Retina (tissue), 1 donor: ENCODE results near the gene CORT.
A peak's percentile ranks its signal among the peaks of the same experiment; 100 is the strongest.
"Not testable (repeated sequence)": the region's sequence is repeated elsewhere in the genome, so short reads cannot be mapped to it uniquely, and the experiment has no call there.

Source experiments
- DNase-seq: peaks from one replicate; pipeline ENCODE4 v3.0.0-alpha.2; 2016

CORT gene

GRCh38 chr1:10440305-10440704, 9.5 kb upstream of the CORT start:
- DNase-seq, result no peak

- no peak for DNase-seq
These were observed 9.0 kb upstream of the CORT start for GRCh38 chr1:10440794-10441193.

- no peak for DNase-seq
These were observed 5.6 kb upstream of the CORT start for GRCh38 chr1:10444248-10444647.

- no peak for DNase-seq
These were observed 4.9 kb upstream of the CORT start for GRCh38 chr1:10444795-10445397.

GRCh38 chr1:10446790-10447422, 2.9 kb upstream of the CORT start:
- DNase-seq, result no peak

GRCh38 chr1:10450156-10450814, 454 bp downstream of the CORT start:
- DNase-seq, result no peak

GRCh38 chr1:10450836-10451235, 1.0 kb downstream of the CORT start:
- DNase-seq, result no peak

GRCh38 chr1:10451287-10451686, 1.5 kb downstream of the CORT start:
- peak; percentile 20 for DNase-seq

- no peak for DNase-seq
These were observed 6.2 kb downstream of the CORT start for GRCh38 chr1:10456048-10456447.

- no peak for DNase-seq
These were observed 6.8 kb downstream of the CORT start for GRCh38 chr1:10456661-10457060.

GRCh38 chr1:10457462-10457861, 7.6 kb downstream of the CORT start:
- not testable (repeated sequence) for DNase-seq

- DNase-seq, result no peak
These were observed 8.0 kb downstream of the CORT start for GRCh38 chr1:10457875-10458274.

- no peak for DNase-seq
These were observed 9.4 kb downstream of the CORT start for GRCh38 chr1:10459184-10459583.

GRCh38 chr1:10467078-10467477, 17.2 kb downstream of the CORT start:
- no peak for DNase-seq

GRCh38 chr1:10470043-10470442, 20.2 kb downstream of the CORT start:
- no peak for DNase-seq

- DNase-seq, result no peak
These were observed 21.8 kb downstream of the CORT start for GRCh38 chr1:10471411-10472219.

GRCh38 chr1:10472220-10473144, 22.7 kb downstream of the CORT start, which contains the start of gene DFFA:
Gene DFFA (minus strand): TSS chr1:10472529. CDS start chr1:10472458, 71 bp downstream.
- peak; percentile 96 for DNase-seq

GRCh38 chr1:10473145-10473765, 23.4 kb downstream of the CORT start:
- no peak for DNase-seq

GRCh38 chr1:10474309-10474612, 24.4 kb downstream of the CORT start:
- DNase-seq, result not testable (repeated sequence)

- DNase-seq, result peak; percentile 88
These were observed 25.0 kb downstream of the CORT start, which contains the start of gene PEX14 for GRCh38 chr1:10474613-10475507. Gene PEX14 (plus strand): TSS chr1:10474950. CDS start chr1:10474967, 17 bp downstream.

- DNase-seq, result no peak
These were observed 25.7 kb downstream of the CORT start for GRCh38 chr1:10475510-10475909.
